B cell (primary cell): ENCODE data around the gene SCFD2.

Source experiments
- EZH2 ChIP-seq: IDR thresholded peaks from 2 replicates; pipeline ENCODE4 v1.6.1; 2012; ENCODE audit warnings: borderline replicate concordance, low read depth, mild to moderate bottlenecking, moderate library complexity, low read length; ENCODE audit not compliant: insufficient read depth, poor library complexity, severe bottlenecking
- TF ChIP-seq, protein P1 (sequence below): fragments of 200-600 bp; IDR thresholded peaks from one replicate; pipeline ENCODE4 v1.8.0; 2022; ENCODE audit warnings: antibody characterized with exemption, mild to moderate bottlenecking

DNA sequence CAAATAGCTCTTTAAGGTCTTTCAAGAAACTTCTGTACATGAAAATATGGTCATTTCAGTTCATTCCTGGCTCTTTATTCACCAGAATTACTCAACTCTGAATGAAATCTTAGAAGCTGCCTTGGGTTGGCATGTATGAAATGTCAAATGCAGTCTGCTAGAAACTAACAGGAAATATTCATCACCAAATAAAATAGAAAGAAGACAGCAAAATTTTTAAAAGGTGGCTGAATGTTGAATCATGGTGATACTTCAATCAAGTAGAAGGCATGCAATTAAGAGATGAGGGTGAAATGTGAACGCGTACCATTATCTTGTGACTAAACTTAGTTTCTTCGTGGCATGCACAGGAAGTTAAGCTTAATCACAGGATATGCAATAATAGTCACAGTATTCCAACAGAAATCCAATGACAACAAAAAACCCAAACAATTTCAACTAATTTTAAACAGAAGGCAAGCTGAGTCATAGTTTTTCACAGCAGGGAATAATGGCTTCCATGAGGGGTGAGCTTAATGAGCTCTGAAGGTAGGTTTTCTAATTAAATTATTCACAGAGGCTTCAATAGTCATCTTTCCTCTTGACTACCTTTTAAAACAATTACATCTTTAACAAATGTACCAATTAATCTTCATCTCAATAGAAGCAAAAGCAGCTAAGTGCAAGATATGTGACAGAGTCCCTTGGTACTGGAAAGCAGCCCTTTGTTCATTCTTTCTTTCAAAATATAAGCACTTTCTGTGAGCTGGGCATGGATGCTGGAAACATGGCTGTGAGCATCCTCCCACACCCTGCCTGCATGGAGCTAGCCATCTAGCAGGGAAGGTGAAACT is 44.5 kb downstream of the SCFD2 start:
- TF ChIP-seq, protein P1, sequence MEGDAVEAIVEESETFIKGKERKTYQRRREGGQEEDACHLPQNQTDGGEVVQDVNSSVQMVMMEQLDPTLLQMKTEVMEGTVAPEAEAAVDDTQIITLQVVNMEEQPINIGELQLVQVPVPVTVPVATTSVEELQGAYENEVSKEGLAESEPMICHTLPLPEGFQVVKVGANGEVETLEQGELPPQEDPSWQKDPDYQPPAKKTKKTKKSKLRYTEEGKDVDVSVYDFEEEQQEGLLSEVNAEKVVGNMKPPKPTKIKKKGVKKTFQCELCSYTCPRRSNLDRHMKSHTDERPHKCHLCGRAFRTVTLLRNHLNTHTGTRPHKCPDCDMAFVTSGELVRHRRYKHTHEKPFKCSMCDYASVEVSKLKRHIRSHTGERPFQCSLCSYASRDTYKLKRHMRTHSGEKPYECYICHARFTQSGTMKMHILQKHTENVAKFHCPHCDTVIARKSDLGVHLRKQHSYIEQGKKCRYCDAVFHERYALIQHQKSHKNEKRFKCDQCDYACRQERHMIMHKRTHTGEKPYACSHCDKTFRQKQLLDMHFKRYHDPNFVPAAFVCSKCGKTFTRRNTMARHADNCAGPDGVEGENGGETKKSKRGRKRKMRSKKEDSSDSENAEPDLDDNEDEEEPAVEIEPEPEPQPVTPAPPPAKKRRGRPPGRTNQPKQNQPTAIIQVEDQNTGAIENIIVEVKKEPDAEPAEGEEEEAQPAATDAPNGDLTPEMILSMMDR = no peak
- TF ChIP-seq EZH2 = no peak
